ENCODE data around the gene CDH4. TPM values are rescaled to one million over a fixed set of nuclear protein-coding genes. Genes with fewer than 3 reads are reported as not detected.

Gene CDH4
- total and polyA plus RNA-seq, 2 of the 8 experiments (the other 6 are each of a cell fraction or from before 2014, with no cell fraction given), result 4.3 to 7.9 TPM

DNA sequence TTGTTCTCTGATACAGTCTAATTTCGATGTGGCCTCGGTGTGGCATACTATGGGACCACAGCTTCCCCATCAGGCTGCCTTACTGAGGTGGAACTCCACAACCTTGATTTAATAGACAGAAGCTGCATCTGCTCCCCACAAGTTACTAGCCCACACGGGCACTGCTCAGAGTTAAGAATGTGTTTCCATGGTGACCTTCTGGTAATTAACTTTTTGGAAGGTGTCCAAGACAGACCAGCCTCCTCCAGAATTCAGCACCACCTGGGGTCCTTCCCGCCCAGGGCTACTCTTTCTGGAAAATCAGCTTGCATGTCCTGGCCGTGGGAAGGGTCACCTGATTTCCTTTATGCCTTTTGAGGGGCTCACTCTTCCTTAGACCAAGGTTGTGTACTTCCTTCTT lies 48.7 kb upstream of the CDH4 start:
- H3K23ac ChIP-seq (ENCODE audit: insufficient read length), result no peak overlapping the region
- H3K79me1 ChIP-seq (ENCODE audit: low read depth, low read length), result no peaks in the 10 kb centered on the region; the same call in 1 of the 2 replicates
- H3K14ac ChIP-seq (ENCODE audit: insufficient read length), result no peak overlapping the region
- no peaks in the 10 kb centered on the region for H3K36me3 ChIP-seq (ENCODE audit: control insufficient read depth in 2 of 4, insufficient read depth in 4 of 4, low read length in 3 of 4)
- H2BK12ac ChIP-seq (ENCODE audit: low read depth, low read length), result no peak overlapping the region
- no peak overlapping the region for H3K4me3 ChIP-seq (ENCODE audit: extremely low read depth in 1 of 4, insufficient read depth in 2 of 4, low read depth in 3 of 4, low read length in 4 of 4)
- H3K27ac ChIP-seq (ENCODE audit: low read depth, low read length), result no peak overlapping the region
- 91% methylated on average over 5 of the region's 5 CpGs; no CpG with 5 or more reads in 1 of the 2 experiments for WGBS, 2 experiments (ENCODE audit: extremely low coverage in 1 of 2, insufficient coverage in 1 of 2, insufficient read length in 1 of 2, insufficient replicate concordance in 2 of 2, low coverage in 1 of 2, low lambda C conversion rate in 2 of 2, missing lambda C conversion rate in 1 of 2)
- H3K18ac ChIP-seq (ENCODE audit: extremely low read depth, low read length), result no peak overlapping the region
- no peaks in the 10 kb centered on the region for H3K23me2 ChIP-seq (ENCODE audit: low read depth, low read length)
- H2AFZ ChIP-seq (ENCODE audit: low read length), result no peak overlapping the region
- no peak overlapping the region for H3K9ac ChIP-seq (replicated peaks in 1 of 4; ENCODE audit: extremely low read depth in 1 of 4, low read depth in 3 of 4, low read length in 3 of 4)
- no peak overlapping the region for H2BK120ac ChIP-seq (replicated peaks; ENCODE audit: low read depth, low read length)
- H4K91ac ChIP-seq (replicated peaks; ENCODE audit: insufficient read length, low read length), result no peak overlapping the region
- DNase-seq (ENCODE audit: low read depth in 1 of 2, low spot score in 2 of 2) (no peak), FAIRE-seq (no peak)
- 0 out of 4 replicates have a peak, but pooled peaks cover 0 to 4% of the 10 kb centered on the region in 2 experiments for H3K9me3 ChIP-seq (ENCODE audit: insufficient read depth in 2 of 2, low read depth in 1 of 2, low read length in 1 of 2)
- H3K4ac ChIP-seq (replicated peaks; ENCODE audit: insufficient read length, low read depth, low read length), result no peak overlapping the region
- H3K79me2 ChIP-seq (ENCODE audit: control insufficient read depth in 1 of 2, insufficient read depth in 2 of 2, low read length in 2 of 2), result no peaks in the 10 kb centered on the region
- no peak overlapping the region for H2AK5ac ChIP-seq (ENCODE audit: low read depth, low read length)
- no peak overlapping the region for H2BK5ac ChIP-seq (ENCODE audit: low read depth, low read length)
- CTCF ChIA-PET (ENCODE audit: partially characterized antibody), result interaction anchor here (0.7 to 1.7 kb wide), 2 partner anchors 26 to 874 kb away, joined by 3 to 6 read pairs; no protein-coding TSS in a partner anchor
- no peak overlapping the region for H3K4me2 ChIP-seq (ENCODE audit: insufficient read depth in 1 of 2, low read depth in 2 of 2, low read length in 2 of 2)
- H4K8ac ChIP-seq (ENCODE audit: extremely low read depth, insufficient read depth, low read length), result no peak overlapping the region
- peaks cover 0 to 3% of the 10 kb centered on the region in 2 experiments for H4K20me1 ChIP-seq (replicated peaks in 1 of 2; ENCODE audit: control insufficient read depth in 1 of 2, insufficient read depth in 2 of 2, low read length in 2 of 2)
- no peak overlapping the region for H3K56ac ChIP-seq (replicated peaks; ENCODE audit: insufficient read length, low read depth, low read length)
- POLR2A ChIA-PET (ENCODE audit: partially characterized antibody), result no interaction called here
- peaks cover 5 to 45% (median 35%) of the 10 kb centered on the region in 4 experiments; a peak in 6 of 7 replicates for H3K27me3 ChIP-seq (replicated peaks in 1 of 4; ENCODE audit: control insufficient read depth in 3 of 4, extremely low read depth in 1 of 4, insufficient read depth in 3 of 4, low read length in 3 of 4)
- H2BK20ac ChIP-seq (ENCODE audit: low read length), result no peak overlapping the region
- no peak overlapping the region for H2BK15ac ChIP-seq (ENCODE audit: low read length)
- no peak overlapping the region for H4K5ac ChIP-seq (ENCODE audit: insufficient read length, low read depth, low read length)
- H3K4me1 ChIP-seq (replicated peaks in 1 of 4; ENCODE audit: control insufficient read depth in 3 of 4, insufficient read depth in 4 of 4, low read length in 3 of 4), result no peaks in the 10 kb centered on the region
- TF ChIP-seq FOSL1 (IDR thresholded peaks at IDR 0.05; ENCODE audit: insufficient read depth, low read depth, low read length), result no peak
- no peak for TF ChIP-seq SIRT6 (IDR thresholded peaks at IDR 0.05; ENCODE audit: low read length)
- TF ChIP-seq, protein P1, sequence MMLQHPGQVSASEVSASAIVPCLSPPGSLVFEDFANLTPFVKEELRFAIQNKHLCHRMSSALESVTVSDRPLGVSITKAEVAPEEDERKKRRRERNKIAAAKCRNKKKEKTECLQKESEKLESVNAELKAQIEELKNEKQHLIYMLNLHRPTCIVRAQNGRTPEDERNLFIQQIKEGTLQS (IDR thresholded peaks at IDR 0.05; ENCODE audit: insufficient read depth, low read depth, low read length), result no peak
- TF ChIP-seq HDAC6 (IDR thresholded peaks at IDR 0.05; ENCODE audit: low read depth, low read length), result no peak
- no peak for TF ChIP-seq BACH1 (IDR thresholded peaks at IDR 0.05; ENCODE audit: low read length)
- TF ChIP-seq EP300 (IDR thresholded peaks at IDR 0.05; ENCODE audit: borderline replicate concordance in 1 of 2, low read depth in 2 of 2, low read length in 2 of 2), result no peak
- TF ChIP-seq, protein P2, sequence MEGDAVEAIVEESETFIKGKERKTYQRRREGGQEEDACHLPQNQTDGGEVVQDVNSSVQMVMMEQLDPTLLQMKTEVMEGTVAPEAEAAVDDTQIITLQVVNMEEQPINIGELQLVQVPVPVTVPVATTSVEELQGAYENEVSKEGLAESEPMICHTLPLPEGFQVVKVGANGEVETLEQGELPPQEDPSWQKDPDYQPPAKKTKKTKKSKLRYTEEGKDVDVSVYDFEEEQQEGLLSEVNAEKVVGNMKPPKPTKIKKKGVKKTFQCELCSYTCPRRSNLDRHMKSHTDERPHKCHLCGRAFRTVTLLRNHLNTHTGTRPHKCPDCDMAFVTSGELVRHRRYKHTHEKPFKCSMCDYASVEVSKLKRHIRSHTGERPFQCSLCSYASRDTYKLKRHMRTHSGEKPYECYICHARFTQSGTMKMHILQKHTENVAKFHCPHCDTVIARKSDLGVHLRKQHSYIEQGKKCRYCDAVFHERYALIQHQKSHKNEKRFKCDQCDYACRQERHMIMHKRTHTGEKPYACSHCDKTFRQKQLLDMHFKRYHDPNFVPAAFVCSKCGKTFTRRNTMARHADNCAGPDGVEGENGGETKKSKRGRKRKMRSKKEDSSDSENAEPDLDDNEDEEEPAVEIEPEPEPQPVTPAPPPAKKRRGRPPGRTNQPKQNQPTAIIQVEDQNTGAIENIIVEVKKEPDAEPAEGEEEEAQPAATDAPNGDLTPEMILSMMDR (IDR thresholded peaks at IDR 0.05; ENCODE audit: control extremely low read depth in 1 of 3, insufficient read depth in 1 of 3, low read depth in 1 of 3, low read length in 3 of 3), result no peak
- TF ChIP-seq EGR1 (IDR thresholded peaks at IDR 0.05; ENCODE audit: borderline replicate concordance, low read depth, low read length), result no peak
- no peak for TF ChIP-seq NRF1 (IDR thresholded peaks at IDR 0.05; ENCODE audit: low read depth, low read length)
- no peak for TF ChIP-seq CHD2 (IDR thresholded peaks at IDR 0.05; ENCODE audit: low read length)
- no peak for TF ChIP-seq ZNF274 (IDR thresholded peaks at IDR 0.05; ENCODE audit: borderline replicate concordance, extremely low read depth, low read length)

All from H1 (cell line).